Central memory CD4-positive, alpha-beta T cell (primary cell): ENCODE data around the gene PDE11A.
A peak's percentile ranks its signal among the peaks of the same experiment; 100 is the strongest.

ENCODE experiments used
- DNase-seq: peaks from one replicate; pipeline ENCODE4 v3.0.0; 2022

The PDE11A gene

GRCh38 chr2:177658309-177658708 is 414.3 kb downstream of the PDE11A start:
- DNase-seq: no peak

DNA sequence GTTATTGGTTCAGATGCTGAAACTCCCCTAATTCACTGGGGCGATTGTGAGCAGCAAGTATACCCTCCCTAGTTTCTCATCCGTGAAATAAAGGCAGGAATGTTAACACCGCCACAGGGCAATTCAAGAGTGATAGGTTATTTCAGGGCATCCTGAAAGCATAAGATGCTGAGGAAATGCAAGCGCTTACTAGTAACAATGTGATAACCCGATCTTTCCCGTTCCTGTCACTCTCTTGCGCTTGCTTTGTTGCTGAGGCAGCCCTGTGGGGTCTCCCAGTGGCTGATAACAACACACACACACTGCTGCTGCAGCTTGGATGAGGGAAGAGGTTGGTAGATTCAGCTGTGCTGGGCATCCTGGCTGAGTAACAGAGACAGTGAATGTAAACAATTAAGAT is 420.7 kb downstream of the PDE11A start:
- DNase-seq: no peak

GRCh38 chr2:177649568-177650518 is 422.7 kb downstream of the PDE11A start:
- no peak for DNase-seq

GRCh38 chr2:177646791-177647190 is 425.8 kb downstream of the PDE11A start:
- DNase-seq: no peak

DNA sequence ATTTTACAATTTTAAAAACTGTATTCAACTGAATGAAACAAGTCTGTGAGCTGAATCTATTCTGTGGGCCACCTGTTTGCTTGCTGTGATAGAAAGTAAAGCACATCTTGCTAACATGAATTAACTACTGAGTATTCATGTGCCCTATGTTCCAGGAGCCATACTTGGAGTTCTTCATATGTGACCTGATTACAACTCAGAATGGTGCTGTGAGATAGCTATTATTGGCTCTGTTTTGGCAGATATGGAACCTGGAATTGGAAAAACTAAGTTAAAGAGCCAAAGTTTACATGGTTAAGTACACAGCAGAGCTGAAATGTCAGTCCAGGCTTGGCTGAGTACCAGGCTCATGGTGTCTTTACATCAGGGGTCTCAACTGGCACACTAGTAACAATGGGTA is 426.3 kb downstream of the PDE11A start:
- no peak for DNase-seq

DNA sequence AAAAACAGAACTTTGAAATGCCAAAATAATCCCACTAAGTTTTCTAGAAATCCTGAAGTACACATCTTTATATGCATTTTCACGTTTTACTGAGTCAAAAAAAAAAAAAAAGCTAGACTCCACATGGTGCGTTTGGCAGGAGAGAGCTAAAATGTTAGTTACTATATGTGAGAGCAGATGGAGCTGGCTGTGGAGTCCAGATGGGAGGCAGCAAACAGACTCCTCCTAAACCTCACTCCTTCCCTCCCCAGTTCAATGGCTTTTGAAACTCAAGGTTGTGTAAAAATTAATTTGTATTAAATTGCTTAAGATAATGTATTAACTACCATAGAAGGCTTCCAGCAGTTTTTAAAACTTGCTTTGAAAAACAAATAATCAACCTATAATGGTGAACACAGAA is 431.2 kb downstream of the PDE11A start:
- no peak for DNase-seq

DNA sequence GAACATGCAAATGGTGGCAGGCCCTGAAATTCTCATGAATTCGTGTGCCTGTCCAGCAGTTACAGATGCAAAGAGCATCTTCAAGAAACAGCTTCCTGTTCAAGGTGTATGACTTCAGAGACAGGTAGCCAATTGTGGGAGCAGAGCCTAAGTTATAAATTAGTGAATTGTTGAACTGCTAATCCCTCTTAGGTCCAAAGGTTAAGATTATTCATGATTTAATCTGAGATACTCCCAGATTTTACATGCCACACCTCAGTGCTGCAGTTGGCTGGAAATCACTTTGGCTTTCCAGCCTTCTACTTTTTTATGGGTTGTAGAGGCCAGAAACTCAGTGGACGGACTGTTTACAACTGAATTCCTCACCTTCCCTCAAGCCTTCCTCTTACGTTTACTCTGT is 432.2 kb downstream of the PDE11A start:
- DNase-seq: no peak

DNA sequence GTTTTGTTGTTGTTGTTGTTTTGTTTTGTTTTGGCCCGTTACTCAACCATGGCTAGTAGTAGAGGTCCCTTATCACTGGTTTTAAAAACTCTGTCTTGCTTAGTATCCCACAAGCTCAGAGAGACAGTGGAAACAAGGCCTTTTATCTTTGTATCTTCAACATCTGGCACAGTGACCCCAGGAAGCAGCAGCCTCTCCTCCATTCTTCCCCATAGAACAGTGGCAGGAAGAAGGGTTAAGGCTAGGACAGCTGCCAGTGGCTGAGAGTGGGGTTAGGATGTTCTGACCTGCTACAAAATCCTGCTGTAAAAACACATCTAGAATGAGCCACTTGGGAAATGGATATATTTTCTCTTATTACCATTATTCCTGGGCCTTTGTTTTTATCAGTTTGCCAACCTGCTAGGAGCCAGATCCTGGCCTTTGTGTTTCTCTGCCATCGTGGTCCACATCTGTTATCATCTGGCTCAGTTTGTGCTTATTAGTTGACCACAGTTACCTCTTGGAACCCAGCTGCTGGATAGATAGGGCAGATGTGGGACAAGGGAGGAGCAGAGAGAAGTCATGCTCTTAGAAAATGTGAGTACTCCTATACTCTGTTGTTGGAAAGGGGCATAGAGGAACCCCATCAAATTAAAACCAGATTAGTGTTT is 433.2 kb downstream of the PDE11A start:
- no peak for DNase-seq

DNA sequence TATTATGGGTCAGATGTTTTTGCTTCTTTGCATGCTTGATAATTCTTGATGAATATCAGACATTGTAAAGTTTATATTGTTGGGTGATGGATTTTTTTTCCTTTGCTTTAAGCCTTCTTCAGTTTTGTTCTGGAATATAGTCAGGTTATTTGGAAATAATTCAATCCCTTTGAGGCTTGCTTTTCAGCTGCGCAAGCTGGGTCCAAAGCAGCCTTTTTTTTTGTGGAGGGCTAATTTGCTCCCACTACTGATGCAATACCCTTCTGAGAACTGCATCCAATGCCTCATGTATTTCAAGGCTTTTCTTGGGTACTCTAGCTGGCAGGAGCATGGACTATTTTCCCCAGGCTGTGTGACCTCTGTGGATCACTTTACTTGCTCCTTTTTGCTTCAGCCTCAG is 434.1 kb downstream of the PDE11A start:
- no peak for DNase-seq

DNA sequence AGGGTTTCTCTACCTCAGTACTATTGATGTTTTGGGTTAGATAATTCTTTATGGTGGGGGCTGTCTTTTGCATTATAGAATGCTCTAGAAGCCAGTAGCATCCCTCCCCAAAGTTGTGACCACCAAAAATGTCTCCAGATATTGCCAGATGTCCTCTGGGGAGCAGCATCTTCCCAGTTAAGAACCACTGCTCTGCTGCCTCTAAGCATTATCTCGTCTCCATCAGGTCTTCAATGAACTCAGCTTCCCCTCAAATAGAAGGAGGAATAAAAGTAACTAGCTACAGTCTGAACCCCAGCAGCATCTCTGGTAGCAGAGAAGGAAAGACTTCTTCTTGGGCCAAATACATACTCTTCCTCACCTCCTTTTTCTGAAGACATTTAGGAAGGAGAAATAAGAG is 435.9 kb downstream of the PDE11A start:
- no peak for DNase-seq

DNA sequence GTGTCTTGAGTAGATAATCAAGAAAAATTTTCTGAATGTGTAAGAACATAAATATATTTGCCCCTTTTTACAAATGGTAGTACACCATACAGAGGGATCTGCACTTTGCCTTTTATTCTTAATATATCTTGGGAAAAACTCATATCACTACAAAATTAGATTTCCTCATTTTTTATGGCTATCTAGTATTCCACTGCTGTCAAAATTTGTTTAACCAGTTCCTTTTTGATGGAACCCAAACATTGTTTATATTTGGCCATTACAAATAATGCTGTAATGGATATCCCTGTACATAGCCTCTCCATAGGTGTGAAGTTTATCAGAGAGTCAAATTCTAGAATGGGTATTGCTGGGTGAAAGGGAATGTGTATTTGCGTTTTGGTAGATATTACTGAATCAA is 436.9 kb downstream of the PDE11A start:
- no peak for DNase-seq

GRCh38 chr2:177633910-177634294 is 438.7 kb downstream of the PDE11A start:
- DNase-seq: no peak

- DNase-seq: no peak
Observed at GRCh38 chr2:177633111-177633510, 439.5 kb downstream of the PDE11A start.

GRCh38 chr2:177631680-177632079 is 440.9 kb downstream of the PDE11A start:
- no peak for DNase-seq

- no peak for DNase-seq
Observed at GRCh38 chr2:177629357-177630024, 443.1 kb downstream of the PDE11A start.

DNA sequence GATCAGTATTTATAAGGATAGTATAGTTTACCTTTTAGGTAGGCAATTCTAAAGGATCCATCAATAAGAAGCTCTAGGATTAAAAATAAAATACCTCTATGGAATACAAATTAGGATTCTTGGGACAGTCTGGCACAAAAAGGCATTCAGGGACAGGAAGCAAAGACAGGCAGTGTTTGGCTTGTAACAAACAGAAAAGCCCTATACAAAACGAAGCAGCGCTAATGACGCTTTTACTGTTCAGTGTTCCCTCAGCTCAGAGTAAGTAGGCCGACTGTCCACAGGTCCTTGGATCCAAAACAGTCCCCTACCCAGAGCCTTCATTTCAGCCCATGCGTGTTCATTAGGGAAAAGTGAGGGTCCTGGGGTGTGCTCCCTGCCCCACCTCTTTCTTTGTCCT is 443.7 kb downstream of the PDE11A start:
- DNase-seq: no peak

DNA sequence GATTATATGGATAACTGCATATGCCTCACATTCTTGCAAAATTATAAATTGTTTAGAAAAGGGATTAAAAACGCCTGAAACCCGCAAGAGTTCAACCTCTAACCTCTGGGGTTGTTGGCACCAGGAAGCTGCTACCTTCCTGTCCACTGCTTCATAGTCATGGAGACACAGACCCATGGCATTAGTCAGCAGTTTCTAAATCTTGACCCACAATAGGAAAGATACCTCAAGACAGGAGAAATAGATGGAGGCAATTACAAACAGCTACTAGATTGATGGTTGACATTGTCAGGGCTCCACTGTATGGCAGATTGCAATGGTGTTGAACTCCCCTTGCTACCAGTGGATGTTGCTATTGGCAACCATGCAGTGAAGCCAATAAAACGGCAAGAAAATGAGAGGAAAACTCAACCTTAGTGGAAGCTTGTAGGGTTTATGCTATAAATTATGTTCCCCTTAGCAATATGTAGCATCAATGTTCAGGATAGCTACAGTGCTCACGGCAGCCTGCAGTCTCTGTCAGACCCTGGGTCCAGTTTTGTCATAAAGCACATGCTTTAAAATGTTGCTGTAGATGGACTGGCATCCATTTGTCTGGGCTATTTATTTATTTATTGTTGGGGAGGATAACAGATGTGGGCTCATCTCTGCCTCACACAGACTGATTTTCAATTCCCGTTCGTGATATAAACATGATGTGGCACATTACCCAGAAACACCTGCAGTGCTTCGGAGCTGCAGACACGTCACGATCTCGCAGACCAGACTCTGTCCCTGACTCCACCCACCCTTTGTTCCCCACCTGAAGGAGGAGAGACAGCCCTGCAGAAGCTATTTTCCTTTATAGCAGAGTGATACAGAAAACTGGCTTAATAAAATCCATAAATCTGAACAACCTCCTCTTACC is 446.6 kb downstream of the PDE11A start:
- no peak for DNase-seq

GRCh38 chr2:177622521-177622920 is 450.1 kb downstream of the PDE11A start:
- DNase-seq: no peak

GRCh38 chr2:177619986-177620385 is 452.6 kb downstream of the PDE11A start:
- no peak for DNase-seq

DNA sequence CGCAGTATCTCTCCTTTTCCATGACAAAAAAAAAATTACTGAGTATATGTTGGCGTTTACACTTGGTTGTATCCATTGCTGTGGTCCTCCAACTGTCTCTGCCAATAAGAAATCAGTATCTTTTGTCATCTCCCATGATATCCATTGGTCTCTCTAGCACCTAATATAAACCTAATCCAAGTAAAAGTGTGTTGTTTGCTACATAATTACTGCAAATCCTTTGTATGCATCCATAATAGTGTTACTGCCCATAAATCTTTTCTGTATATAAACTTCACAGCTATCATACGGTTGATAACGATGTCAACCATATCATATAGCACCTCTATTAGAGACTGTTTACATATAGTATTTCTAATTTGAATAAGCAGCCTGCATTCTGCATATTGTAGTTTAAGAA is 453.1 kb downstream of the PDE11A start:
- DNase-seq: no peak

- peak; percentile 92 for DNase-seq
Observed at GRCh38 chr2:177618255-177619253, 454.0 kb downstream of the PDE11A start.
